K562 (cell line): ENCODE results near the gene DMWD. TPM values are rescaled to one million over a fixed set of nuclear protein-coding genes. Genes with fewer than 3 reads are reported as not detected.

Experiments used
- ATAC-seq: fragments of 200-7000 bp; cut with Tn5 transposase; 3 replicates; pipeline ENCODE4 v1.9.1; 2020; ENCODE audit warnings: moderate library complexity
- BruUV-seq: library from RNA; stranded (reverse); fragments of 400-500 nt; replicated peaks from 2 replicates; lab custom pipeline; 2021; lab: Mats Ljungman, UMichigan
- CTCF ChIA-PET: fragments of 300-600 bp; formaldehyde crosslinking; extraction: SDS; loops from one replicate; lab custom pipeline; 2021; ENCODE audit warnings: low intra/inter-chr PET ratio; lab: Yijun Ruan, JAX
- POLR2A ChIA-PET: fragments of 300-600, 350-650 bp; sonication (Branson Sonifier 250); formaldehyde crosslinking; extraction: SDS; loops from one replicate; lab custom pipeline; 2021; ENCODE audit warnings: antibody characterized with exemption, inconsistent platforms; lab: Yijun Ruan, JAX
- DNase-seq, 4 experiments: peaks; one replicate each; pipeline versions ENCODE4 v3.0.0 to v3.0.0-alpha.2; 2011 to 2018; ENCODE audit warnings: low spot score in 3 of 4, mixed read lengths in 3 of 4; ENCODE audit errors: extremely low read depth in 1 of 4
- FAIRE-seq: peaks from 2 replicates; lab custom pipeline; 2011; peaks lifted over from hg19 to GRCh38; lab: Jason Lieb, UNC
- H2AFZ ChIP-seq: 2 replicates; pipeline ENCODE4 v1.6.0; 2011; ENCODE audit warnings: low read depth, low read length, control low read depth, inconsistent platforms
- H3K27ac ChIP-seq: fragments of 200-600 bp; 3 replicates; pipeline ENCODE4 v1.8.0; 2011; ENCODE audit warnings: low read depth, mild to moderate bottlenecking, control low read depth, inconsistent platforms, low read length, moderate library complexity, mixed read lengths; ENCODE audit errors: extremely low read depth
- H3K27me3 ChIP-seq, 2 experiments: fragments of 300-600 bp in 1 of 2; 2 replicates in 1 of 2; 3 replicates in 1 of 2; pipeline versions ENCODE4 v1.6.0 to v1.8.0; 2011; ENCODE audit warnings: inconsistent platforms in 2 of 2, low read length in 2 of 2, mild to moderate bottlenecking in 1 of 2, mixed read lengths in 1 of 2, moderate library complexity in 1 of 2; ENCODE audit not compliant: control insufficient read depth in 2 of 2, insufficient read depth in 2 of 2
- H3K36me3 ChIP-seq: fragments of 300-600 bp; 3 replicates; pipeline ENCODE4 v1.8.0; 2011; ENCODE audit warnings: mild to moderate bottlenecking, low read length, inconsistent platforms; ENCODE audit not compliant: control insufficient read depth, insufficient read depth
- H3K4me1 ChIP-seq, 2 experiments: fragments of 200-600 bp in 1 of 2; replicated peaks in 1 of 2; 2 replicates in 1 of 2; 3 replicates in 1 of 2; pipeline versions ENCODE4 v1.5.1 to v1.8.0; 2011; ENCODE audit warnings: inconsistent platforms in 2 of 2, low read length in 2 of 2, mild to moderate bottlenecking in 1 of 2, mixed read lengths in 1 of 2, moderate library complexity in 1 of 2; ENCODE audit not compliant: control insufficient read depth in 2 of 2, insufficient read depth in 2 of 2
- H3K4me2 ChIP-seq: 2 replicates; pipeline ENCODE4 v1.6.1; 2011; ENCODE audit warnings: low read length, control low read depth, inconsistent platforms, mixed read lengths; ENCODE audit not compliant: insufficient read depth
- H3K4me3 ChIP-seq: fragments of 200-600 bp; sonication (generic), shearing (Covaris generic); 2 replicates; pipeline ENCODE4 v1.5.1; 2016; ENCODE audit warnings: control low read depth, inconsistent platforms
- H3K79me2 ChIP-seq: fragments of 200-600 bp; 3 replicates; pipeline ENCODE4 v1.8.0; 2011; ENCODE audit warnings: low read length, inconsistent platforms; ENCODE audit not compliant: control insufficient read depth, insufficient read depth
- H3K9ac ChIP-seq, 2 experiments: 2 replicates each; pipeline versions ENCODE4 v1.6.0 to v1.6.1; 2011; ENCODE audit warnings: low read depth in 2 of 2, low read length in 2 of 2, control low read depth in 1 of 2, inconsistent platforms in 1 of 2, mild to moderate bottlenecking in 1 of 2, mixed read lengths in 1 of 2; ENCODE audit not compliant: insufficient read depth in 1 of 2
- H3K9me1 ChIP-seq: one replicate; pipeline ENCODE4 v1.6.0; 2011; ENCODE audit warnings: inconsistent platforms, mild to moderate bottlenecking, low read length, moderate library complexity; ENCODE audit not compliant: control insufficient read depth, insufficient read depth
- H3K9me3 ChIP-seq: replicated peaks from 2 replicates; pipeline ENCODE4 v1.5.1; 2011; ENCODE audit warnings: low read depth, low read length, inconsistent platforms; ENCODE audit not compliant: control insufficient read depth, insufficient read depth
- H4K20me1 ChIP-seq: replicated peaks from 2 replicates; pipeline ENCODE4 v1.6.1; 2011; ENCODE audit warnings: low read length, inconsistent platforms, mixed read lengths; ENCODE audit not compliant: control insufficient read depth, insufficient read depth
- CBFA2T3 ChIP-seq: fragments of 450-650 bp; IDR thresholded peaks from 2 replicates; pipeline ENCODE4 v1.6.1; 2017
- DACH1 ChIP-seq: fragments of 450-650 bp; IDR thresholded peaks from 2 replicates; pipeline ENCODE4 v1.6.1; 2018; ENCODE audit not compliant: partially characterized antibody
- FOXK1 ChIP-seq: sonication (generic); formaldehyde crosslinking; IDR thresholded peaks from 2 replicates; pipeline ENCODE4 v1.8.0; 2022; ENCODE audit warnings: missing genetic modification reagents, mild to moderate bottlenecking, borderline replicate concordance
- HMG20B ChIP-seq: fragments of 250-450 bp; sonication (Bioruptor Pico); IDR thresholded peaks from 2 replicates; pipeline ENCODE4 v1.5.0; 2021; ENCODE audit warnings: mild to moderate bottlenecking
- KAT2B ChIP-seq: IDR thresholded peaks from one replicate; pipeline ENCODE4 v1.6.1; 2012; ENCODE audit warnings: low read depth, mild to moderate bottlenecking, control low read depth, inconsistent platforms, low read length, moderate library complexity
- KHSRP ChIP-seq: fragments of 450-650 bp; IDR thresholded peaks from 2 replicates; pipeline ENCODE4 v1.6.1; 2017
- MEF2D ChIP-seq: conservative IDR thresholded peaks from 2 replicates; pipeline ENCODE4 v1.6.1; 2016; ENCODE audit warnings: low read depth, missing genetic modification characterization, missing compliant biosample characterization
- RBFOX2 ChIP-seq: fragments of 200-400 bp; formaldehyde crosslinking; IDR thresholded peaks from 2 replicates; pipeline ENCODE4 v1.6.1; 2017; ENCODE audit warnings: low read depth, mild to moderate bottlenecking, low read length, moderate library complexity
- TAF1 ChIP-seq: IDR thresholded peaks from 2 replicates; pipeline ENCODE4 v1.6.1; 2011; ENCODE audit warnings: mild to moderate bottlenecking, low read length, moderate library complexity; ENCODE audit not compliant: insufficient read depth, control insufficient read depth, severe bottlenecking; ENCODE audit errors: extremely low read depth
- TEAD4 ChIP-seq, 2 experiments: sonication (generic) in 1 of 2; formaldehyde crosslinking in 1 of 2; IDR thresholded peaks; 2 replicates each; pipeline versions ENCODE4 v1.6.1 to v1.8.0; 2012 to 2022; ENCODE audit warnings: borderline replicate concordance in 1 of 2, inconsistent platforms in 1 of 2, low read length in 1 of 2, mild to moderate bottlenecking in 1 of 2, missing genetic modification reagents in 1 of 2
- ZBTB2 ChIP-seq: fragments of 450-650 bp; IDR thresholded peaks from 2 replicates; pipeline ENCODE4 v1.6.1; 2016; ENCODE audit warnings: antibody characterized with exemption
- ZC3H4 ChIP-seq: sonication (generic); formaldehyde crosslinking; IDR thresholded peaks from 2 replicates; pipeline ENCODE4 v1.9.0; 2021; ENCODE audit warnings: missing genetic modification reagents, borderline replicate concordance
- ZNF3 ChIP-seq: fragments of 250-450 bp; sonication (Bioruptor Pico); IDR thresholded peaks from 2 replicates; pipeline ENCODE4 v1.5.0; 2021; ENCODE audit warnings: mild to moderate bottlenecking, moderate library complexity
- ZNF444 ChIP-seq: fragments of 250-450 bp; sonication (Bioruptor Pico); IDR thresholded peaks from 2 replicates; pipeline ENCODE4 v1.4.0; 2020; ENCODE audit warnings: mild to moderate bottlenecking, moderate library complexity
- ZNF518B ChIP-seq: fragments of 250-450 bp; sonication (Bioruptor Pico); IDR thresholded peaks from 2 replicates; pipeline ENCODE4 v1.5.0; 2021; ENCODE audit warnings: mild to moderate bottlenecking, moderate library complexity
- WGBS: fragments of 100-300 bp; shearing (Covaris generic); methylation state at CpG from one replicate; pipeline ENCODE4 v1.1.6; 2016; ENCODE audit warnings: low coverage, mixed read lengths; ENCODE audit not compliant: insufficient coverage; ENCODE audit errors: missing lambda C conversion rate; 5-methylcytosine and 5-hydroxymethylcytosine counted together
- in situ Hi-C: fragments of 300-500 bp; cut with MboI; formaldehyde crosslinking; loops from 4 replicates; pipeline ENCODE4 v1.15.0; 2018; ENCODE audit warnings: inconsistent platforms, mixed read lengths
- intact Hi-C: fragments of 100-400 bp; cut with micrococcal nuclease; formaldehyde crosslinking; loops from 2 replicates; pipeline ENCODE4 v1.14.2; 2022
- polyA plus RNA-seq, 8 experiments: library from polyadenylated mRNA; depleted of rRNA in 4 of 8; stranded (reverse) in 5 of 8; unstranded in 3 of 8; fragments of >200 nt; fragmentation: Nextera tagmentation in 2 of 8; fragmentation: Illumina TruSeq in 1 of 8; extraction: Ambion mirVana in 2 of 8; extraction: Trizol in 1 of 8; gene quantifications; 2 replicates each; pipeline versions ENCODE4 v1.2.1 to v1.2.3, GENCODE V29; 2011 to 2014; ENCODE audit warnings: inconsistent platforms in 1 of 8, missing spikeins in 1 of 8
- total RNA-seq, 7 experiments: library from RNA; depleted of rRNA in 6 of 7; stranded (reverse); fragments of >200 nt in 6 of 7; fragmentation: Illumina TruSeq in 2 of 7; extraction: Trizol in 2 of 7; gene quantifications; 2 replicates each; pipeline versions ENCODE4 v1.2.1 to v1.2.3, GENCODE V29; 2011 to 2021; ENCODE audit warnings: low replicate concordance in 1 of 7
- TF ChIP-seq, protein P1 (sequence below): fragments of 250-450 bp; sonication (Bioruptor Pico); IDR thresholded peaks from 2 replicates; pipeline ENCODE4 v1.5.1; 2021; ENCODE audit warnings: mild to moderate bottlenecking

DMWD gene
- total and polyA plus RNA-seq, 9 of the 15 experiments (the other 6 are each of a cell fraction or from before 2014, with no cell fraction given): 4.7 to 54.6 (median 19.0) TPM

DNA sequence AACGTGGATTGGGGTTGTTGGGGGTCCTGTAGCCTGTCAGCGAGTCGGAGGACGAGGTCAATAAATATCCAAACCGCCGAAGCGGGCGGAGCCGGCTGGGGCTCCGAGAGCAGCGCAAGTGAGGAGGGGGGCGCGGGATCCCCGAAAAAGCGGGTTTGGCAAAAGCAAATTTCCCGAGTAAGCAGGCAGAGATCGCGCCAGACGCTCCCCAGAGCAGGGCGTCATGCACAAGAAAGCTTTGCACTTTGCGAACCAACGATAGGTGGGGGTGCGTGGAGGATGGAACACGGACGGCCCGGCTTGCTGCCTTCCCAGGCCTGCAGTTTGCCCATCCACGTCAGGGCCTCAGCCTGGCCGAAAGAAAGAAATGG, 22.8 kb downstream of the DMWD start:
- H3K9ac ChIP-seq: peak overlapping the region; percentile 53 to 79
- in situ Hi-C loops: no loop called here
- peak in 2 of 4 experiments; percentile 39 to 53 for DNase-seq
- H3K36me3 ChIP-seq: peaks cover 12% of the 10 kb centered on the region; the same call in 1 of the 3 replicates
- no TSS peak for BruUV-seq
- no peak for FAIRE-seq
- no peaks in the 10 kb centered on the region for H3K9me3 ChIP-seq
- POLR2A ChIA-PET: interaction anchor here (0.6 to 5.9 kb wide), 13 partner anchors 13 to 249 kb away, joined by 3 to 70 read pairs (median 4); partner anchors contain the start of genes DMPK, DMWD, FBXO46 and QPCTL
- H3K4me3 ChIP-seq: peak overlapping the region; percentile 56
- H3K4me1 ChIP-seq: peaks cover 10 to 74% of the 10 kb centered on the region in 2 experiments; a peak in 4 of 5 replicates
- no peaks in the 10 kb centered on the region for H4K20me1 ChIP-seq
- intact Hi-C loops: loop anchor here (1.0 kb wide), 2 partner anchors 29 to 53 kb away; no protein-coding TSS in a partner anchor
- H3K9me1 ChIP-seq: no peaks in the 10 kb centered on the region
- peaks cover 17% of the 10 kb centered on the region; the same call in 2 of the 3 replicates for H3K79me2 ChIP-seq
- peak; percentile 2; the same call in 1 of the 3 replicates for ATAC-seq
- WGBS: 0% methylated on average over 16 of the region's 28 CpGs
- H3K27ac ChIP-seq: peak overlapping the region; percentile 75
- peak overlapping the region; percentile 72 for H2AFZ ChIP-seq
- peak overlapping the region; percentile 92 for H3K4me2 ChIP-seq
- H3K27me3 ChIP-seq: no peaks in the 10 kb centered on the region
- CTCF ChIA-PET: interaction anchor here (1.4 to 2.9 kb wide), 3 partner anchors 29 to 308 kb away, joined by 5 to 22 read pairs (median 14); no protein-coding TSS in a partner anchor
- TF ChIP-seq DACH1 (no peak), ZNF444 (no peak), CBFA2T3 (no peak), HMG20B (CRISPR knock-in tag) (no peak), RBFOX2 (no peak), MEF2D (tag) (no peak), TAF1 (peak; percentile 6), KAT2B (no peak), ZNF3 (CRISPR knock-in tag) (0 out of 2 replicates have a peak, but pooled peaks have one; percentile 25), ZC3H4 (CRISPR knock-in tag) (peak; percentile 60; the same call in 1 of the 2 replicates), ZBTB2 (no peak), KHSRP (no peak), FOXK1 (CRISPR knock-in tag) (no peak), TEAD4 (IDR thresholded peaks at IDR 0.05; ENCODE audit: low read length) (no peak), TEAD4 (CRISPR knock-in tag; IDR thresholded peaks at IDR 0.05; ENCODE audit: borderline replicate concordance) (no peak), ZNF518B (CRISPR knock-in tag) (0 out of 2 replicates have a peak, but pooled peaks have one; percentile 66)
- TF ChIP-seq, protein P1, sequence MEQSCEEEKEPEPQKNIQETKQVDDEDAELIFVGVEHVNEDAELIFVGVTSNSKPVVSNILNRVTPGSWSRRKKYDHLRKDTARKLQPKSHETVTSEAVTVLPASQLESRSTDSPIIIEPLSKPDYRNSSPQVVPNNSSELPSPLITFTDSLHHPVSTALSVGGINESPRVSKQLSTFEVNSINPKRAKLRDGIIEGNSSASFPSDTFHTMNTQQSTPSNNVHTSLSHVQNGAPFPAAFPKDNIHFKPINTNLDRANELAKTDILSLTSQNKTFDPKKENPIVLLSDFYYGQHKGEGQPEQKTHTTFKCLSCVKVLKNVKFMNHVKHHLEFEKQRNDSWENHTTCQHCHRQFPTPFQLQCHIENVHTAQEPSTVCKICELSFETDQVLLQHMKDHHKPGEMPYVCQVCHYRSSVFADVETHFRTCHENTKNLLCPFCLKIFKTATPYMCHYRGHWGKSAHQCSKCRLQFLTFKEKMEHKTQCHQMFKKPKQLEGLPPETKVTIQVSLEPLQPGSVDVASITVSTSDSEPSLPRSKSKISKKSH (CRISPR knock-in tag): 0 out of 2 replicates have a peak, but pooled peaks have one; percentile 52
